GM12892 (cell line): Measurements from ENCODE around the gene ADK.

Source experiments
- POLR2A ChIP-seq: IDR thresholded peaks from 2 replicates; pipeline ENCODE4 v1.6.1; 2011; ENCODE audit warnings: low read depth, low read length, control low read depth
- POLR2AphosphoS5 ChIP-seq: IDR thresholded peaks from 2 replicates; pipeline ENCODE4 v1.6.1; 2011; ENCODE audit warnings: low read depth, low read length, control low read depth

DNA sequence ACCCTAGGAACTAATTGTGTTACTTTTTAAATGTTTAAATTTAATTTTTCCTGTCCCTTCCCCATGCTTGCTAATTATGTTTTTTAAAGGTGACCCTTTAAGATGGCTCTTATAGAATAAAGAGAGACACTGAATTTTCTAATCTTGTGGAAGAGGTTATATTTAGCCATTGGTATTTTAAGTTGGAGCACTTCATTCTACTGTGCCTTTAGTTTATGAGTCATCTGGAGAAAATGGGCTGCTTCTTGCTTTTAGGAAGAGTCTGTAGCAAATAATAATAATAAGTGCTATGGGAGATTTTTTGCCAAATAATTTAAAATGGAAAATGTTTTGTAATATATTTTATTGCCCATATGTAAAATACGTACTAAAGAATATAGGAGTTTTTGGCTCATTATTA lies 139.7 kb downstream of the ADK start:
- no peak for TF ChIP-seq POLR2A
- no peak for TF ChIP-seq POLR2AphosphoS5
